Mammary epithelial cell (primary cell): ENCODE results near the gene KCNQ2.

Experiments used
- CTCF ChIP-seq, 2 donors: IDR thresholded peaks in 1 of 2; conservative IDR thresholded peaks in 1 of 2; 2 replicates each; pipeline ENCODE4 v1.5.1; 2011 to 2012; ENCODE audit warnings: inconsistent platforms in 2 of 2, low read length in 2 of 2, mild to moderate bottlenecking in 2 of 2, control low read depth in 1 of 2, low read depth in 1 of 2; ENCODE audit not compliant: insufficient read depth in 1 of 2; ENCODE audit errors: extremely low read depth in 1 of 2
- EZH2 ChIP-seq: IDR thresholded peaks from 2 replicates; pipeline ENCODE4 v1.6.1; 2012; ENCODE audit warnings: low read length, inconsistent platforms, borderline replicate concordance

GRCh38 chr20:63412889-63413288, 59.6 kb downstream of the KCNQ2 start:
- TF ChIP-seq CTCF (conservative IDR thresholded peaks at IDR 0.05 in 1 of 2, IDR thresholded peaks at IDR 0.05 in 1 of 2; ENCODE audit: extremely low read depth in 1 of 2, insufficient read depth in 1 of 2, low read depth in 1 of 2, low read length in 2 of 2), result no peak
- TF ChIP-seq EZH2, result no peak
